ENCODE measurements around the gene CFAP53. TPM values are rescaled to one million over a fixed set of nuclear protein-coding genes. Genes with fewer than 3 reads are reported as not detected.
"Not testable (repeated sequence)": the region's sequence is repeated elsewhere in the genome, so short reads cannot be mapped to it uniquely, and the experiment has no call there.

Gene CFAP53
- total RNA-seq, 1 donor = under 0.01 TPM

- peak; percentile 66 for DNase-seq (ENCODE audit: low read depth)
- peak; percentile 76 for TF ChIP-seq CTCF (IDR thresholded peaks at IDR 0.05; ENCODE audit: insufficient read depth, low read depth, low read length)
- H3K4me3 ChIP-seq (ENCODE audit: low read depth, low read length) = peak overlapping the region; percentile 65
Measured at GRCh38 chr18:50268022-50268747, 1.9 kb upstream of the CFAP53 start.

GRCh38 chr18:50262977-50263376, 3.3 kb downstream of the CFAP53 start:
- no peak for DNase-seq (ENCODE audit: low read depth)
- H3K4me3 ChIP-seq (ENCODE audit: low read depth, low read length) = no peak overlapping the region
- no peak for TF ChIP-seq CTCF (IDR thresholded peaks at IDR 0.05; ENCODE audit: insufficient read depth, low read depth, low read length)

GRCh38 chr18:50250935-50251334, 15.4 kb downstream of the CFAP53 start:
- no peak for TF ChIP-seq CTCF (IDR thresholded peaks at IDR 0.05; ENCODE audit: insufficient read depth, low read depth, low read length)
- DNase-seq (ENCODE audit: low read depth) = no peak
- H3K4me3 ChIP-seq (ENCODE audit: low read depth, low read length) = no peak overlapping the region

GRCh38 chr18:50249576-50249975, 16.7 kb downstream of the CFAP53 start:
- DNase-seq (ENCODE audit: low read depth) = no peak
- no peak overlapping the region for H3K4me3 ChIP-seq (ENCODE audit: low read depth, low read length)
- TF ChIP-seq CTCF (IDR thresholded peaks at IDR 0.05; ENCODE audit: insufficient read depth, low read depth, low read length) = no peak

- H3K4me3 ChIP-seq (ENCODE audit: low read depth, low read length) = no peak overlapping the region
- no peak for DNase-seq (ENCODE audit: low read depth)
- no peak for TF ChIP-seq CTCF (IDR thresholded peaks at IDR 0.05; ENCODE audit: insufficient read depth, low read depth, low read length)
Measured at GRCh38 chr18:50247561-50247960, 18.7 kb downstream of the CFAP53 start.

- H3K4me3 ChIP-seq (ENCODE audit: low read depth, low read length); DNase-seq (ENCODE audit: low read depth): not testable (repeated sequence)
Measured at GRCh38 chr18:50241768-50242167, 24.5 kb downstream of the CFAP53 start.

- TF ChIP-seq CTCF (IDR thresholded peaks at IDR 0.05; ENCODE audit: insufficient read depth, low read depth, low read length) = no peak
- H3K4me3 ChIP-seq (ENCODE audit: low read depth, low read length) = no peak overlapping the region
- no peak for DNase-seq (ENCODE audit: low read depth)
Measured at GRCh38 chr18:50240080-50240563, 26.2 kb downstream of the CFAP53 start.
